HCT116 (cell line): ENCODE data around the gene HUWE1.

Experiments used
- ATF3 ChIP-seq: IDR thresholded peaks from 2 replicates; pipeline ENCODE4 v1.6.1; 2012
- CTCF ChIP-seq, 3 experiments: fragments of 200-600 bp in 1 of 3; sonication (generic) in 1 of 3; IDR thresholded peaks in 2 of 3; conservative IDR thresholded peaks in 1 of 3; 2 replicates each; pipeline ENCODE4 v1.5.1; 2012 to 2017; ENCODE audit warnings: low read depth in 2 of 3, low read length in 2 of 3, antibody characterized with exemption in 1 of 3, borderline replicate concordance in 1 of 3, control low read depth in 1 of 3, mild to moderate bottlenecking in 1 of 3, mixed read lengths in 1 of 3, mixed run types in 1 of 3, moderate library complexity in 1 of 3; ENCODE audit not compliant: insufficient read depth in 1 of 3
- EZH2 ChIP-seq: fragments of 200-600 bp; sonication (generic); IDR thresholded peaks from 2 replicates; pipeline ENCODE4 v1.6.1; 2017; ENCODE audit warnings: antibody characterized with exemption, mixed run types
- EZH2phosphoT487 ChIP-seq: fragments of 200-600 bp; IDR thresholded peaks from 2 replicates; pipeline ENCODE4 v1.6.1; 2018; ENCODE audit warnings: antibody characterized with exemption, borderline replicate concordance
- MAX ChIP-seq: IDR thresholded peaks from 2 replicates; pipeline ENCODE4 v1.6.1; 2012
- POLR2A ChIP-seq: IDR thresholded peaks from 2 replicates; pipeline ENCODE4 v1.7.0; 2011; ENCODE audit warnings: borderline replicate concordance; ENCODE audit not compliant: insufficient read depth, insufficient read length; ENCODE audit errors: extremely low read depth
- POLR2AphosphoS5 ChIP-seq: IDR thresholded peaks from 2 replicates; pipeline ENCODE4 v1.6.1; 2011; ENCODE audit warnings: mild to moderate bottlenecking, low read depth, low read length, moderate library complexity
- RAD21 ChIP-seq: IDR thresholded peaks from 2 replicates; pipeline ENCODE4 v1.6.1; 2012; ENCODE audit warnings: low read depth, mild to moderate bottlenecking
- REST ChIP-seq: IDR thresholded peaks from 2 replicates; pipeline ENCODE4 v1.6.1; 2012; ENCODE audit warnings: low read depth
- YY1 ChIP-seq: IDR thresholded peaks from 2 replicates; pipeline ENCODE4 v1.6.1; 2011; ENCODE audit warnings: low read length, low read depth, moderate library complexity, mild to moderate bottlenecking; ENCODE audit not compliant: insufficient replicate concordance; ENCODE audit errors: extremely low read depth
- ZNF274 ChIP-seq: fragments of 200-500 bp; sonication (Bioruptor generic); IDR thresholded peaks from 2 replicates; pipeline ENCODE4 v1.6.1; 2014; ENCODE audit warnings: mild to moderate bottlenecking, low read depth, low read length, inconsistent platforms

GRCh38 chrX:53550756-53551463 lies 135.6 kb downstream of the HUWE1 start:
- TF ChIP-seq MAX (no peak), CTCF (IDR thresholded peaks at IDR 0.05 in 2 of 3, conservative IDR thresholded peaks at IDR 0.05 in 1 of 3; ENCODE audit: borderline replicate concordance in 1 of 3, insufficient read depth in 1 of 3, low read depth in 2 of 3, low read length in 2 of 3) (no peak), REST (no peak), POLR2AphosphoS5 (no peak), ZNF274 (no peak), RAD21 (no peak), EZH2phosphoT487 (no peak), ATF3 (no peak), EZH2 (no peak), YY1 (no peak), POLR2A (no peak)
